Colonic mucosa (tissue), 4 donors: ENCODE measurements around the gene MYO10. TPM values are rescaled to one million over a fixed set of nuclear protein-coding genes. Genes with fewer than 3 reads are reported as not detected.

Source experiments
- DNase-seq: peaks from one replicate; pipeline ENCODE4 v3.0.0-alpha.2; 2020
- H3K27ac ChIP-seq: fragments of 200-600 bp; one replicate; pipeline ENCODE4 v1.8.0; 2021
- H3K27me3 ChIP-seq: fragments of 200-600 bp; one replicate; pipeline ENCODE4 v1.8.0; 2021
- H3K36me3 ChIP-seq: fragments of 200-600 bp; one replicate; pipeline ENCODE4 v1.8.0; 2021
- H3K4me1 ChIP-seq: fragments of 200-600 bp; one replicate; pipeline ENCODE4 v1.8.0; 2021; ENCODE audit warnings: mild to moderate bottlenecking
- H3K4me3 ChIP-seq: fragments of 200-600 bp; one replicate; pipeline ENCODE4 v1.8.0; 2021
- H3K9ac ChIP-seq, 2 donors: one replicate each; pipeline ENCODE4 v1.7.0; 2013; ENCODE audit warnings: control low read depth in 2 of 2, low read depth in 2 of 2, low read length in 2 of 2
- H3K9me3 ChIP-seq: fragments of 200-600 bp; one replicate; pipeline ENCODE4 v1.8.0; 2021
- CTCF ChIP-seq: fragments of 200-600 bp; IDR thresholded peaks from one replicate; pipeline ENCODE4 v1.8.0; 2022; ENCODE audit warnings: antibody characterized with exemption, mild to moderate bottlenecking
- intact Hi-C: fragments of 100-400 bp; cut with DNase I; formaldehyde crosslinking; loops from one replicate; pipeline ENCODE4 v1.14.1; 2022
- total RNA-seq, 2 donors: library from RNA; stranded (reverse); fragmentation: NEBNext Ultra II Directional in 1 of 2; extraction: Animal tissue kit (Norgen Biotek cat#: 25700) in 1 of 2; gene quantifications; one replicate each; pipeline ENCODE4 v1.2.1, GENCODE V29; 2021
- donor health status: healthy.
- donor health status: DM: no; HTN: no; CAD: no.
- donor health status: DM: no; HTN: no; CAD: no.

Gene MYO10
- total RNA-seq, 2 donors from 2014 or later: 57.9 to 61.9 TPM

GRCh38 chr5:16863469-16863946 lies 72.6 kb downstream of the MYO10 start:
- Histone ChIP-seq H3K9ac (no peak overlapping the region), H3K9me3 (no peaks in the 10 kb centered on the region), H3K27me3 (no peaks in the 10 kb centered on the region), H3K4me3 (no peak overlapping the region), H3K36me3 (no peaks in the 10 kb centered on the region), H3K27ac (no peak overlapping the region), H3K4me1 (peaks cover 4% of the 10 kb centered on the region)
- no peak for DNase-seq
- no peak for TF ChIP-seq CTCF
- intact Hi-C loops: no loop called here

GRCh38 chr5:16862777-16863176 lies 73.3 kb downstream of the MYO10 start:
- intact Hi-C loops: no loop called here
- TF ChIP-seq CTCF: no peak
- Histone ChIP-seq H3K9me3 (no peaks in the 10 kb centered on the region), H3K27ac (no peak overlapping the region), H3K9ac (no peak overlapping the region), H3K4me1 (peaks cover 4% of the 10 kb centered on the region), H3K36me3 (no peaks in the 10 kb centered on the region), H3K27me3 (no peaks in the 10 kb centered on the region), H3K4me3 (no peak overlapping the region)
- DNase-seq: no peak

GRCh38 chr5:16859346-16859745 lies 76.7 kb downstream of the MYO10 start:
- Histone ChIP-seq H3K9me3 (no peaks in the 10 kb centered on the region), H3K27ac (no peak overlapping the region), H3K27me3 (no peaks in the 10 kb centered on the region), H3K4me3 (no peak overlapping the region), H3K9ac (no peak overlapping the region), H3K4me1 (no peaks in the 10 kb centered on the region), H3K36me3 (no peaks in the 10 kb centered on the region)
- no peak for TF ChIP-seq CTCF
- DNase-seq: no peak
- intact Hi-C loops: no loop called here

- H3K27ac ChIP-seq: no peak overlapping the region
- no peaks in the 10 kb centered on the region for H3K27me3 ChIP-seq
- H3K9ac ChIP-seq: no peak overlapping the region
- no peaks in the 10 kb centered on the region for H3K9me3 ChIP-seq
- intact Hi-C loops: no loop called here
- no peak for TF ChIP-seq CTCF
- no peaks in the 10 kb centered on the region for H3K36me3 ChIP-seq
- H3K4me3 ChIP-seq: no peak overlapping the region
- H3K4me1 ChIP-seq: no peaks in the 10 kb centered on the region
- DNase-seq: no peak
Measured at GRCh38 chr5:16858151-16858550, 77.9 kb downstream of the MYO10 start.

GRCh38 chr5:16857635-16858034 lies 78.5 kb downstream of the MYO10 start:
- H3K27me3 ChIP-seq: no peaks in the 10 kb centered on the region
- no peak overlapping the region for H3K27ac ChIP-seq
- H3K9ac ChIP-seq: no peak overlapping the region
- H3K4me3 ChIP-seq: no peak overlapping the region
- intact Hi-C loops: no loop called here
- H3K36me3 ChIP-seq: no peaks in the 10 kb centered on the region
- DNase-seq: no peak
- no peak for TF ChIP-seq CTCF
- no peaks in the 10 kb centered on the region for H3K9me3 ChIP-seq
- H3K4me1 ChIP-seq: no peaks in the 10 kb centered on the region

- intact Hi-C loops: no loop called here
- Histone ChIP-seq H3K9ac (no peak overlapping the region), H3K9me3 (no peaks in the 10 kb centered on the region), H3K4me3 (no peak overlapping the region), H3K27ac (no peak overlapping the region), H3K27me3 (no peaks in the 10 kb centered on the region), H3K4me1 (no peaks in the 10 kb centered on the region), H3K36me3 (no peaks in the 10 kb centered on the region)
- DNase-seq: no peak
- no peak for TF ChIP-seq CTCF
Measured at GRCh38 chr5:16856531-16856930, 79.6 kb downstream of the MYO10 start.
